ENCODE results near the gene CSTF3. TPM values are rescaled to one million over a fixed set of nuclear protein-coding genes. Genes with fewer than 3 reads are reported as not detected.
"Not testable (repeated sequence)": the region's sequence is repeated elsewhere in the genome, so short reads cannot be mapped to it uniquely, and the experiment has no call there.

The CSTF3 gene
- total and polyA plus RNA-seq, 4 donors, result 11.4 to 21.1 (median 18.6) TPM

- DNase-seq; H3K4me1 ChIP-seq (ENCODE audit: control insufficient read depth in 1 of 2, insufficient read depth in 2 of 2, low read length in 2 of 2); H3K36me3 ChIP-seq (ENCODE audit: control insufficient read depth in 1 of 2, insufficient read depth in 2 of 2, low read length in 1 of 2); ATAC-seq (ENCODE audit: low FRiP score); H3K27ac ChIP-seq (ENCODE audit: low read depth in 1 of 2, low read length in 2 of 2); H3K4me3 ChIP-seq (ENCODE audit: low read length in 2 of 2); H3K27me3 ChIP-seq (ENCODE audit: control insufficient read depth in 1 of 2, insufficient read depth in 2 of 2, low read length in 1 of 2); H3K9me3 ChIP-seq (ENCODE audit: control insufficient read depth, low read length): not testable (repeated sequence)
- intact Hi-C loops (cut with DNase I), result loop anchor here (10.0 kb wide), 2 partner anchors 105 to 155 kb away; partner anchors contain the start of gene QSER1 (in 1 of the 2)
- 91 to 95% methylated on average over 3 of the region's 3 CpGs for whole genome bisulfite sequencing, 2 donors
Observed at GRCh38 chr11:33049565-33050408, 111.5 kb downstream of the CSTF3 start.

- not testable (repeated sequence) for ATAC-seq (ENCODE audit: low FRiP score); H3K27me3 ChIP-seq (ENCODE audit: control insufficient read depth in 1 of 2, insufficient read depth in 2 of 2, low read length in 1 of 2); H3K4me3 ChIP-seq (ENCODE audit: low read length in 2 of 2); H3K27ac ChIP-seq (ENCODE audit: low read depth in 1 of 2, low read length in 2 of 2); H3K9me3 ChIP-seq (ENCODE audit: control insufficient read depth, low read length); H3K36me3 ChIP-seq (ENCODE audit: control insufficient read depth in 1 of 2, insufficient read depth in 2 of 2, low read length in 1 of 2); H3K4me1 ChIP-seq (ENCODE audit: control insufficient read depth in 1 of 2, insufficient read depth in 2 of 2, low read length in 2 of 2)
- 93 to 96% methylated on average over 6 of the region's 6 CpGs for WGBS, 2 donors
- intact Hi-C loops (cut with DNase I), result loop anchor here (10.0 kb wide), 2 partner anchors 106 to 154 kb away; partner anchors contain the start of gene QSER1 (in 1 of the 2)
- peak in 1 of 2 donors; percentile 59 for DNase-seq
Observed at GRCh38 chr11:33048701-33049100, 112.6 kb downstream of the CSTF3 start.

- WGBS, 2 donors, result 78 to 88% methylated on average over 8 of the region's 8 CpGs
- intact Hi-C loops (cut with DNase I), result loop anchor here (10.0 kb wide), 2 partner anchors 109 to 151 kb away; partner anchors contain the start of gene QSER1 (in 1 of the 2)
- Histone ChIP-seq H3K9me3 (ENCODE audit: control insufficient read depth, low read length) (no peaks in the 10 kb centered on the region), H3K27ac (ENCODE audit: low read depth in 1 of 2, low read length in 2 of 2) (no peak overlapping the region), H3K36me3 (ENCODE audit: control insufficient read depth in 1 of 2, insufficient read depth in 2 of 2, low read length in 1 of 2) (peaks cover 0 to 3% of the 10 kb centered on the region in 2 donors), H3K27me3 (ENCODE audit: control insufficient read depth in 1 of 2, insufficient read depth in 2 of 2, low read length in 1 of 2) (no peaks in the 10 kb centered on the region), H3K4me3 (ENCODE audit: low read length in 2 of 2) (no peak overlapping the region), H3K4me1 (ENCODE audit: control insufficient read depth in 1 of 2, insufficient read depth in 2 of 2, low read length in 2 of 2) (peaks cover 0 to 3% of the 10 kb centered on the region in 2 donors)
- DNase-seq, result no peak
- no peak for ATAC-seq (ENCODE audit: low FRiP score)
Observed at GRCh38 chr11:33045551-33046255, 115.6 kb downstream of the CSTF3 start.

GRCh38 chr11:33044285-33044756, 117.0 kb downstream of the CSTF3 start:
- Histone ChIP-seq H3K4me3 (ENCODE audit: low read length in 2 of 2) (no peak overlapping the region), H3K4me1 (ENCODE audit: control insufficient read depth in 1 of 2, insufficient read depth in 2 of 2, low read length in 2 of 2) (peaks cover 0 to 8% of the 10 kb centered on the region in 2 donors), H3K27me3 (ENCODE audit: control insufficient read depth in 1 of 2, insufficient read depth in 2 of 2, low read length in 1 of 2) (no peaks in the 10 kb centered on the region), H3K27ac (ENCODE audit: low read depth in 1 of 2, low read length in 2 of 2) (no peak overlapping the region), H3K9me3 (ENCODE audit: control insufficient read depth, low read length) (no peaks in the 10 kb centered on the region), H3K36me3 (ENCODE audit: control insufficient read depth in 1 of 2, insufficient read depth in 2 of 2, low read length in 1 of 2) (peaks cover 0 to 3% of the 10 kb centered on the region in 2 donors)
- DNase-seq (no peak), ATAC-seq (ENCODE audit: low FRiP score) (no peak)
- 84 to 86% methylated on average over 4 of the region's 4 CpGs for WGBS, 2 donors
- intact Hi-C loops (cut with DNase I), result loop anchor here (10.0 kb wide), 2 partner anchors 110 to 150 kb away; partner anchors contain the start of gene QSER1 (in 1 of the 2)

- no peak overlapping the region for H3K27ac ChIP-seq (ENCODE audit: low read depth in 1 of 2, low read length in 2 of 2)
- intact Hi-C loops (cut with DNase I), result loop anchor here (10.0 kb wide), 2 partner anchors 111 to 149 kb away; partner anchors contain the start of gene QSER1 (in 1 of the 2)
- peaks cover 0 to 8% of the 10 kb centered on the region in 2 donors for H3K4me1 ChIP-seq (ENCODE audit: control insufficient read depth in 1 of 2, insufficient read depth in 2 of 2, low read length in 2 of 2)
- 64% methylated on average over 2 of the region's 2 CpGs for WGBS, 2 donors
- DNase-seq, result no peak
- H3K9me3 ChIP-seq (ENCODE audit: control insufficient read depth, low read length), result no peaks in the 10 kb centered on the region
- no peaks in the 10 kb centered on the region for H3K27me3 ChIP-seq (ENCODE audit: control insufficient read depth in 1 of 2, insufficient read depth in 2 of 2, low read length in 1 of 2)
- no peak for ATAC-seq (ENCODE audit: low FRiP score)
- peaks cover 0 to 3% of the 10 kb centered on the region in 2 donors for H3K36me3 ChIP-seq (ENCODE audit: control insufficient read depth in 1 of 2, insufficient read depth in 2 of 2, low read length in 1 of 2)
- no peak overlapping the region for H3K4me3 ChIP-seq (ENCODE audit: low read length in 2 of 2)
Observed at GRCh38 chr11:33043221-33043830, 118.0 kb downstream of the CSTF3 start.

- Histone ChIP-seq H3K27me3 (ENCODE audit: control insufficient read depth in 1 of 2, insufficient read depth in 2 of 2, low read length in 1 of 2) (no peaks in the 10 kb centered on the region), H3K9me3 (ENCODE audit: control insufficient read depth, low read length) (no peaks in the 10 kb centered on the region), H3K27ac (ENCODE audit: low read depth in 1 of 2, low read length in 2 of 2) (no peak overlapping the region), H3K4me3 (ENCODE audit: low read length in 2 of 2) (peak overlapping the region; percentile 23 to 89), H3K36me3 (ENCODE audit: control insufficient read depth in 1 of 2, insufficient read depth in 2 of 2, low read length in 1 of 2) (peaks cover 0 to 3% of the 10 kb centered on the region in 2 donors), H3K4me1 (ENCODE audit: control insufficient read depth in 1 of 2, insufficient read depth in 2 of 2, low read length in 2 of 2) (peaks cover 0 to 8% of the 10 kb centered on the region in 2 donors)
- no peak for DNase-seq
- WGBS, 2 donors, result 43 to 46% methylated on average over 5 of the region's 5 CpGs
- no peak for ATAC-seq (ENCODE audit: low FRiP score)
- intact Hi-C loops (cut with DNase I), result loop anchor here (10.0 kb wide), 2 partner anchors 114 to 146 kb away; partner anchors contain the start of gene QSER1 (in 1 of the 2)
Observed at GRCh38 chr11:33040862-33041453, 120.3 kb downstream of the CSTF3 start.

GRCh38 chr11:33040033-33040861, 121.0 kb downstream of the CSTF3 start:
- H3K27ac ChIP-seq (ENCODE audit: low read depth in 1 of 2, low read length in 2 of 2), result peak overlapping the region; percentile 14 to 43
- 4% methylated on average over 30 of the region's 30 CpGs for WGBS, 2 donors
- H3K27me3 ChIP-seq (ENCODE audit: control insufficient read depth in 1 of 2, insufficient read depth in 2 of 2, low read length in 1 of 2), result no peaks in the 10 kb centered on the region
- peaks cover 0 to 8% of the 10 kb centered on the region in 2 donors for H3K4me1 ChIP-seq (ENCODE audit: control insufficient read depth in 1 of 2, insufficient read depth in 2 of 2, low read length in 2 of 2)
- intact Hi-C loops (cut with DNase I), result loop anchor here (10.0 kb wide), 2 partner anchors 115 to 145 kb away; partner anchors contain the start of gene QSER1 (in 1 of the 2)
- peak; percentile 24 for ATAC-seq (ENCODE audit: low FRiP score)
- peak overlapping the region; percentile 23 to 89 for H3K4me3 ChIP-seq (ENCODE audit: low read length in 2 of 2)
- no peaks in the 10 kb centered on the region for H3K9me3 ChIP-seq (ENCODE audit: control insufficient read depth, low read length)
- no peak for DNase-seq
- H3K36me3 ChIP-seq (ENCODE audit: control insufficient read depth in 1 of 2, insufficient read depth in 2 of 2, low read length in 1 of 2), result peaks cover 0 to 3% of the 10 kb centered on the region in 2 donors

All from aorta (tissue), 5 donors.